Activated CD4-positive, alpha-beta T cell treated with anti-CD3 and anti-CD28 coated beads, Interleukin-2, amount 50 U/mL, for 48 hours (primary cell): ENCODE data around the gene CHP2.
"Not testable (repeated sequence)": the region's sequence is repeated elsewhere in the genome, so short reads cannot be mapped to it uniquely, and the experiment has no call there.

Source experiments
- DNase-seq, 2 experiments: peaks; one replicate each; pipeline ENCODE4 v3.0.0-alpha.2; 2020

CHP2 gene

GRCh38 chr16:23754594-23755483 is at the start of gene CHP2:
CHP2 (plus strand) TSS chr16:23755026; CDS start chr16:23755050, 24 bp downstream.
- DNase-seq = no peak

- no peak for DNase-seq
Observed at GRCh38 chr16:23705517-23705902, 49.3 kb upstream of the CHP2 start.

GRCh38 chr16:23706439-23706838 is 48.4 kb upstream of the CHP2 start:
- no peak for DNase-seq

GRCh38 chr16:23709536-23709935 is 45.3 kb upstream of the CHP2 start:
- DNase-seq = no peak

- no peak for DNase-seq
Observed at GRCh38 chr16:23710008-23710407, 44.8 kb upstream of the CHP2 start.

- DNase-seq = no peak
Observed at GRCh38 chr16:23710504-23710903, 44.3 kb upstream of the CHP2 start.

- no peak for DNase-seq
Observed at GRCh38 chr16:23711785-23712184, 43.0 kb upstream of the CHP2 start.

- no peak for DNase-seq
Observed at GRCh38 chr16:23712976-23713375, 41.9 kb upstream of the CHP2 start, which contains the start of gene ERN2. ERN2 (minus strand) TSS chr16:23713222; CDS start chr16:23713187, 35 bp downstream.

- no peak for DNase-seq
Observed at GRCh38 chr16:23716484-23716883, 38.3 kb upstream of the CHP2 start.

- not testable (repeated sequence) for DNase-seq
Observed at GRCh38 chr16:23722613-23723240, 32.1 kb upstream of the CHP2 start.

GRCh38 chr16:23724096-23724784 is 30.6 kb upstream of the CHP2 start:
- DNase-seq = no peak

- no peak for DNase-seq
Observed at GRCh38 chr16:23724785-23725131, 30.1 kb upstream of the CHP2 start.

- no peak for DNase-seq
Observed at GRCh38 chr16:23726710-23727109, 28.1 kb upstream of the CHP2 start.

GRCh38 chr16:23728112-23728477 is 26.7 kb upstream of the CHP2 start:
- no peak for DNase-seq

- no peak for DNase-seq
Observed at GRCh38 chr16:23729503-23730424, 25.1 kb upstream of the CHP2 start.

GRCh38 chr16:23734176-23734893 is 20.5 kb upstream of the CHP2 start:
- no peak for DNase-seq

- not testable (repeated sequence) for DNase-seq
Observed at GRCh38 chr16:23737423-23738028, 17.3 kb upstream of the CHP2 start.

GRCh38 chr16:23739516-23739915 is 15.3 kb upstream of the CHP2 start:
- no peak for DNase-seq

GRCh38 chr16:23741675-23742303 is 13.0 kb upstream of the CHP2 start:
- DNase-seq = no peak

GRCh38 chr16:23742766-23743165 is 12.1 kb upstream of the CHP2 start:
- no peak for DNase-seq

- no peak for DNase-seq
Observed at GRCh38 chr16:23745263-23745662, 9.6 kb upstream of the CHP2 start.
